ENCODE data around the gene CENPP.
A peak's percentile ranks its signal among the peaks of the same experiment; 100 is the strongest.

CENPP gene

DNA sequence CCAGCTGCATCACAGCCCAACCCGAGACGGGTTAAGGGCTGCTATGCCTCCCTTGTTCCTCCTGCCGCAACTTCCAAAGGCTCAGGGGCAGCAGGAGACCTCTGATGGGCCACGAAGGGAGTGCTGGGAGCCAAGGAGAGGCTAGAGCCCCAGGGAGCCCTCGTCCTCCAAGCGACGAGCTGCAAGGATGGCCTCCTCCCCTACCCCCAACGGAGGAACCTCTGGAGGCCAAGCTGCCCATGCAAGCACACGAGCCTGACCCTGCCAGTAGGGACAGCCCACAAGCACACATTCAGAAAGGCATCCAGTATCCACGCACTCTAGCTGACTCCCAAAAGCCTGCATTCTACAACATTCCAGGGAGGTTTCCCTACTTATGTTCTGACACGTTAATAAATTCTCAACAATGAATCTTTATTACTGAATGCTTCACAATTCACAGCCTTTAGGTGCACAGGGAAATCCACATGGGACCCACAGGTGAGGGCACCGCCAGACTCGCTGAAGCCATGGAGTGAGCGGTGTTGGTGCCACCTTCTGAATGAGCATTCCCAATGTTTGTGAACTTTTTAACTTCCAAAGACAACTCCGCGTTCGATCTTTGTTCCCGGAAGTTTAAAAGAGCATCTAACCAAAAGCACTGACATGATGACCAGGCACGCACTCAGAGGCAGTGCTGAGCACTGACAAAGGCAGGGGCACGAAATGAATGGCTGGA, 315.5 kb downstream of the CENPP start:
- Mint-ChIP-seq H3K36me3 (peaks cover 62 to 75% of the 10 kb centered on the region in 2 donors), H3K4me3 (no peak overlapping the region), H3K27me3 (no peaks in the 10 kb centered on the region), H3K9me3 (peaks cover 5 to 10% of the 10 kb centered on the region in 2 donors), H3K27ac (no peak overlapping the region), H3K4me1 (no peaks in the 10 kb centered on the region)
- DNase-seq: no peak
- no peak for ATAC-seq (replicated peaks)

DNA sequence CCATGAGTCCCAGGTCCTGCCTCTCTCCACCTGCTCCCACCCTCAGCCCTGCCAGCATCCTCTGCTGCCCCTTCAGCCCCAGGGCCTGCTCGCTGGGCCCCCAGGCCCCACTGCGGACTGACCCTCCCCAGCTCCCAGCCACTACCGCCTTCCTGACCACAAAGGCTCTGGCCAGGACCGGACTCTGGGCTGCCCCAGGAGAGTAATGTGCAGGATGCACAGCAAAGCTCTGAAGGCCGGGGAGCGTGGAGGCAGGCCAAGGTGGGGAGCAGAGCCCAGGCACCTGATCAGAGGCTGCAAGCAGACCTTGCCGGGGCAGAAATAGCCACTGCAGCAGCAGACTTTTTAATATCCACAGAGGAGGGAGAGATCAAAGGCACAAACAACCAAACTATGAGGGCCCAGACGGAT, 316.3 kb downstream of the CENPP start:
- DNase-seq: no peak
- H3K27ac Mint-ChIP-seq: no peak overlapping the region
- no peak overlapping the region for H3K4me3 Mint-ChIP-seq
- H3K27me3 Mint-ChIP-seq: no peaks in the 10 kb centered on the region
- peaks cover 9 to 16% of the 10 kb centered on the region in 2 donors for H3K9me3 Mint-ChIP-seq
- H3K36me3 Mint-ChIP-seq: peaks cover 62 to 78% of the 10 kb centered on the region in 2 donors
- no peaks in the 10 kb centered on the region for H3K4me1 Mint-ChIP-seq
- ATAC-seq (replicated peaks): no peak

DNA sequence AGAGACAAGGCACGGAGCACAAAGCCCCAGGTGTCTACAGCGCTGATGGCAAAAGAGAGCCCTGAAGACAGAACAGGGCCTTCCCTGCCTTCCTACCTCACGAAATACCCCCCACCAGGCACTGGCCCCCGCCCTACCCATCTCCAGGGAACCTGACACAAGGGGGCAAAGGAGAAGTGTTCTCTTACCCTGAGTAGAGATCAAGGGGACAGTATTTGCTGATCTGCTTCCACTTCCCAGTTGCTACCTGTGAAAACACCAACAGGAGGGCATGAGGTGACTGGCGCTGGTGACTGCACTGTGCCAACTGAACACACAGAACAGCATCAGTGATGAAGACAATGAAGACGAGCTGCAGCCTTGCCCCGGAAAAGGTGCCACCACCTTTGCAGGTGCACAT, 316.8 kb downstream of the CENPP start:
- ATAC-seq (replicated peaks) (no peak), DNase-seq (no peak)
- no peaks in the 10 kb centered on the region for H3K27me3 Mint-ChIP-seq
- peaks cover 9 to 16% of the 10 kb centered on the region in 2 donors for H3K9me3 Mint-ChIP-seq
- H3K4me3 Mint-ChIP-seq: no peak overlapping the region
- H3K36me3 Mint-ChIP-seq: peaks cover 63 to 80% of the 10 kb centered on the region in 2 donors
- no peak overlapping the region for H3K27ac Mint-ChIP-seq
- H3K4me1 Mint-ChIP-seq: no peaks in the 10 kb centered on the region

DNA sequence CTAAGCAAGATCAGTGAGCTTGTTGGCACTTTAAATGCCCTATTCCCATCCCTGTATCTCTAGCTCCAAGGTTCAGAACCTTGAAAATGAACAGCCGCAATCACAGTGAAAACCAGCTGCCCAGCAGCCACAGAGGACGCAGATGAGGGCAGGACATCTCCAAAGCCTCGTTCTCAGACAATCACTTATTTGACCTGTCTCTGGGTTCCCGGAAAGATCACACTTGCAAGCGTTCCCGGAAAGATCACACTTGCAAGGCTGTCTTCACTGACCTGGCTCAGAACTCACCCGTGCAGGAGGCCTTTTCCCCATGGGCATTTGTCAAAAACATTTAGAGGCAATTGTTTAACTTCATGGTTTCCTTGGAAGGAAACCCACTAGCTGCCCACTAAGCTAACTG, 318.5 kb downstream of the CENPP start:
- Mint-ChIP-seq H3K27ac (no peak overlapping the region), H3K9me3 (peaks cover 9 to 16% of the 10 kb centered on the region in 2 donors), H3K4me3 (no peak overlapping the region), H3K36me3 (peaks cover 67 to 83% of the 10 kb centered on the region in 2 donors), H3K27me3 (no peaks in the 10 kb centered on the region), H3K4me1 (no peaks in the 10 kb centered on the region)
- ATAC-seq (replicated peaks) (no peak), DNase-seq (no peak)

DNA sequence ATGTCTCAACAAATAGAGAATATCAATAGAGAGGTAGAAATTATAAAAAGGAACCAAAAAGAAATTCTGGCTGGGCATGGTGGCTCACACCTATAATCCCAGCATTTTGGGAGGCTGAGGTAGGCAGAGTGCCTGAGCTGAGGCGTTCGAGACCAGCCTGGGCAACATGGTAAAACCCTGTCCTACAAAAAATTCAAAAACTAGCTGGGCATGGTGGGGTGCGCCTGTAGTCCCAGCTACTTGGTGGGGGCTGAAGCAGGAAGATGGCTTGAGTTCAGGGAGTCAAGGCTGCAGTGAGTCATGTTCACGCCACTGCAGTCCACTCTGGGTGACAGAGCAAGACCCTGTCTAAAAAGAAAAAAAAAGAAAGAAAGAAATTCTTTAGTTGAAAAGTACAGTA, 319.3 kb downstream of the CENPP start:
- ATAC-seq (replicated peaks) (no peak), DNase-seq (no peak)
- no peak overlapping the region for H3K4me3 Mint-ChIP-seq
- H3K36me3 Mint-ChIP-seq: peaks cover 73 to 91% of the 10 kb centered on the region in 2 donors
- peaks cover 9 to 16% of the 10 kb centered on the region in 2 donors for H3K9me3 Mint-ChIP-seq
- H3K27ac Mint-ChIP-seq: peak overlapping the region; percentile 26
- H3K27me3 Mint-ChIP-seq: no peaks in the 10 kb centered on the region
- H3K4me1 Mint-ChIP-seq: no peaks in the 10 kb centered on the region

DNA sequence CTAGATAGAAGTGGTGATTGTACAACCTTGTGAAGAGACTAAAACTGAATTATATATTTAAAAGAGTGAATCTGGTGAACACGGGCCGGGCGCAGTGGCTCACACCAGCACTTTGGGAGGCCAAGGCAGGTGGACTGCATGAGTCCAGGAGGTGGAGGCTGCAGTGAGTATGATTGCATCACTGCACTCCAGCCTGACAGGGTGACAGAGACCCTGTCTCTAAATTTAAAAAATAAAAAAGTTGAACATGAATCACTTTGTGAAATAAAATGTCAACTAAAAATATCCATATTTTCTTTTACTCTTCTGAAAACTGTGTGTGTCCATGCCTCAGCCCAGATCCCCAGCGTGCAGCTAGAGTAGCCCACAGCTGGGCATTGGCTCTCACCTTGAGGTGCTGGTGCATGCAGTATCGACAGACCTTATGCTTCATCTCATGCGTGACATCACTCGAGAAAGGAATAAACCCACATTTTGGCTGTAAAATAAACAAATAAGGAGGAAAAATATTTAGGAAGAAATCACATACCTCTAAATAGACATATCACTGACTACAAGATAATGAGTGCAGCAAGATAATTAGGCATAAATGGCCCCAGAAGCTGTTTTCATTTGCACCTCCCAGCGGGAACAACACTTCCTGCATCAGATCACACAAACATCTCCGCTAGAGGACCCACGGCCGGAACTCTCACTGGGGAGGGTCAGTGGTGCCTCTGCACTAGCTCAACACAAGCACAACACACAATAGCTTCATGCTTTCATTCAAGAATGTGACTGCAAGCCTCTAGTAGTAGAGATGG, 322.1 kb downstream of the CENPP start:
- Mint-ChIP-seq H3K27ac (no peak overlapping the region), H3K4me1 (peaks cover 0 to 1% of the 10 kb centered on the region in 2 donors), H3K4me3 (no peak overlapping the region), H3K36me3 (peaks cover 64 to 86% of the 10 kb centered on the region in 2 donors), H3K9me3 (peaks cover 9 to 16% of the 10 kb centered on the region in 2 donors), H3K27me3 (no peaks in the 10 kb centered on the region)
- DNase-seq: no peak
- ATAC-seq (replicated peaks): no peak

DNA sequence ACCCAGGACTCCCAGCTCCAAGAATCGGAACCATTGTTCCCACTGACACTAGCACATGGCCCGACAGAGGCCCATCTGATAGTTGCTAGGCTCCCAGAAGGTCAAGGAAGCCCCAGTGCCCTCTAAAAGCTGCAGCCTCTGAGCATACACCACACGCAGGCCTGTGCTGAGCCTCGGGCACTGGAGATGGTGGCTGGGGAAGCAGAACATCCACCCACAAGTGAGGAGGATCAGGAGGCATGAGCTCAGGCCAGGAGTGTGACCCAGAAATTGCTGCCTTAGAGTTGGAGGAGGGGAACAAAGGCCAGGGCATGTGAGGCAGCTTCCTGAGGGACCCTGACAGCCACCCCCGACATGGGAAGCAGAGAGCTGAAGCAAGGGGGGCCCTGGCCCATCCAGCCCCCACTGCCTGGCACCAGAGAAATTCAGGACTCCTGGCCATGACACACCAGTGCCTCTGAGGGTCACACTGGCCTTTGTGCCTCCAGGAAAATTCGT, 322.8 kb downstream of the CENPP start:
- Mint-ChIP-seq H3K27me3 (no peaks in the 10 kb centered on the region), H3K9me3 (peaks cover 9 to 16% of the 10 kb centered on the region in 2 donors), H3K36me3 (peaks cover 66 to 89% of the 10 kb centered on the region in 2 donors), H3K4me1 (peaks cover 0 to 1% of the 10 kb centered on the region in 2 donors), H3K4me3 (no peak overlapping the region), H3K27ac (no peak overlapping the region)
- no peak for DNase-seq
- ATAC-seq (replicated peaks): no peak

DNA sequence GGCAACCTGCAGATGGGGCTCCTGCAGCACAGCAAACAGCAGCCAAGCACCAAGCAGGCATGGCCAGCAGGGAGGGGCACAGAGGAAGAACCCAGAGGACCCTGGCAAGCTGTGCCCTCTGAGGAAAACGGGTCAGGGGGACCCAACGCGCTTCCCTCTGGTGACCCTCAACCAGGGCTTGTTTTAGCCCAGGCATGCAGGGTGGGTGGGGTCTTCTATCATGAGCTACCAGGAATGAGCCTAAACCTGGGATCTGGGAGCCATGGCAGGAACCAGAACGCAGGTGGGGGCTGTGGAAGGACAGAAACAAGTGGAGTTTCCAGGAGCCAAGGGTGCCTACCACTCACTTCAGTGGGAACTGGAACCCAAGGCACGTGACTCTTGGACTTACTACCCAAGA, 323.3 kb downstream of the CENPP start:
- DNase-seq (no peak), ATAC-seq (replicated peaks) (no peak)
- Mint-ChIP-seq H3K4me3 (no peak overlapping the region), H3K27me3 (no peaks in the 10 kb centered on the region), H3K36me3 (peaks cover 66 to 91% of the 10 kb centered on the region in 2 donors), H3K4me1 (peaks cover 0 to 1% of the 10 kb centered on the region in 2 donors), H3K27ac (no peak overlapping the region), H3K9me3 (peaks cover 9 to 16% of the 10 kb centered on the region in 2 donors)

DNA sequence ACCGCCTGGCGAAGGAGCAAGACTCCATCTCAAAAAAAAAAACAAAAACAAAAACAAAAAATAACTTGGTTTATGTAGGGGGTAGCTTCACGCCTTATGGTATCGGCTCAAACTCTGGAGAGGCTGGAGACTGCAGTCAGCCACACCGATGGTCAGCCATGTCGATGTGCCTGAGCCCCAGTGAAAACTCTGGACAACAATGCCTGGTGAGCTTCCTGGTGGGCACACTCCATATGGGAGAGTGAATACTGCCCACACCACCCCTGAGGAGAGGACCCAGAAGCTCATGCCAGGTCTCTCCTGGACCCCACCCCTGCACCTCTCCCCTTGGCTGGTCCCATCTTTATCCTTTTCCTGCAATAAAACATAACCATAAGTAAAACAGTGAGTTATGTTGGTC, 324.5 kb downstream of the CENPP start:
- Mint-ChIP-seq H3K9me3 (peaks cover 9 to 15% of the 10 kb centered on the region in 2 donors), H3K27me3 (no peaks in the 10 kb centered on the region), H3K4me1 (peaks cover 8 to 10% of the 10 kb centered on the region in 2 donors), H3K36me3 (peaks cover 62 to 91% of the 10 kb centered on the region in 2 donors), H3K27ac (peak overlapping the region; percentile 20), H3K4me3 (no peak overlapping the region)
- DNase-seq (no peak), ATAC-seq (replicated peaks) (no peak)

DNA sequence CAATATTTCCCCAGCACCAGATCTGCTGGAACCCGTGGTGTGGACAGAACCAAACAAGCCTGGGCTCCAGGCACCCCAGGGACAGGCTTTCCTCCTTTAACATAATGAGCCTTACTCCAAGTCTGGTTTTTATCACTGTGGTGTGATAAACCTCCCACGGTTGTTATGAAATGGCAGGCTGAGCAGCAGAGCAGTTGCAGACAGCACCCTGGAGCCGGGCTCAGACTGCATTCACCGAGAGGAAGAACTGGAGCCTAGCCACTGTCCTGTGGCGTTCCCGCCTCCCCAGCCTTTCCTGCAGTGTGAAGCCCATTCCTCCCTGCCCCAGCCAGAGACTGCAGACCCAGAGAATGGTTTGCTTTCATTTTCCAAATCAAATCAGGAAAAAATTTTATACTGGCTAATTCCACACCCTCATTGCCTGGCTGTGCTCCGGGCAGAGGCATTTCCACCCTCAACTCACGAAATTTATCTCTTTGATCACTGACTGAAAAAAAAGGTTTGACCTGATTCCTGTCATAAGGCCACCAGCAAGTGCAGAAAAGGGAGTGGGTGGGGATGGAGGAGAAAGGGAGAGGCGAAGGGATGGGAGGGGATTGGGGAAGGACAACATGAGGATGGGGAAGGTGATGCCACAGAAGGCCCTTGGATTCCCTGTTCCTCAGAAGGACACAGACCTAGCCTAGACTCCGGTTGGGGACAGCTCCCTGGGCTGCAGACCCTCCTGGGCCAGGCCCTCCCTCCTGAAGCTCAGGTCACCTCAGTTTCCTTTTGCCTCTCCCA, 325.3 kb downstream of the CENPP start:
- ATAC-seq (replicated peaks): no peak
- no peak for DNase-seq
- no peak overlapping the region for H3K27ac Mint-ChIP-seq
- H3K4me1 Mint-ChIP-seq: peaks cover 13 to 15% of the 10 kb centered on the region in 2 donors
- no peak overlapping the region for H3K4me3 Mint-ChIP-seq
- peaks cover 6 to 7% of the 10 kb centered on the region in 2 donors for H3K9me3 Mint-ChIP-seq
- no peaks in the 10 kb centered on the region for H3K27me3 Mint-ChIP-seq
- peaks cover 62 to 89% of the 10 kb centered on the region in 2 donors for H3K36me3 Mint-ChIP-seq

DNA sequence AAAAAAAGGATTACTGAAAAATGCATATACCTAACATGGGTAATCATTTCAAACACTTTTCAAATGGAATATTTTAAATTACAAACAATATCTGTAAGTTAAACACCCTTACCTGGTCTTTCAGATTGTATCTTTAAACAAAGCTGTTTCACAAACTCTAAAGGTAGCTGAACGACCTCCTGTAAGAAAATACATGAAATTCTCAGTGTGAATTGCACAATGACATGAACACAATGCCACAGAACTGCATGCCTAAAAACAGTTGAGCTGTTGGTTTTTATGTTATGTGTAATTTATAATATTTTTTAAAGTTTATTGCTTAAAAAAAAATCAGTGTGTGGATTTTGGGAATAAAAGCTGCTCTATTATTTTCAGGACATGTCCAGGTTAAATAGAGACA, 326.7 kb downstream of the CENPP start:
- H3K4me1 Mint-ChIP-seq: peaks cover 13 to 15% of the 10 kb centered on the region in 2 donors
- H3K9me3 Mint-ChIP-seq: no peaks in the 10 kb centered on the region
- H3K27me3 Mint-ChIP-seq: no peaks in the 10 kb centered on the region
- no peak for ATAC-seq (replicated peaks)
- no peak overlapping the region for H3K4me3 Mint-ChIP-seq
- DNase-seq: no peak
- no peak overlapping the region for H3K27ac Mint-ChIP-seq
- peaks cover 59 to 86% of the 10 kb centered on the region in 2 donors for H3K36me3 Mint-ChIP-seq

DNA sequence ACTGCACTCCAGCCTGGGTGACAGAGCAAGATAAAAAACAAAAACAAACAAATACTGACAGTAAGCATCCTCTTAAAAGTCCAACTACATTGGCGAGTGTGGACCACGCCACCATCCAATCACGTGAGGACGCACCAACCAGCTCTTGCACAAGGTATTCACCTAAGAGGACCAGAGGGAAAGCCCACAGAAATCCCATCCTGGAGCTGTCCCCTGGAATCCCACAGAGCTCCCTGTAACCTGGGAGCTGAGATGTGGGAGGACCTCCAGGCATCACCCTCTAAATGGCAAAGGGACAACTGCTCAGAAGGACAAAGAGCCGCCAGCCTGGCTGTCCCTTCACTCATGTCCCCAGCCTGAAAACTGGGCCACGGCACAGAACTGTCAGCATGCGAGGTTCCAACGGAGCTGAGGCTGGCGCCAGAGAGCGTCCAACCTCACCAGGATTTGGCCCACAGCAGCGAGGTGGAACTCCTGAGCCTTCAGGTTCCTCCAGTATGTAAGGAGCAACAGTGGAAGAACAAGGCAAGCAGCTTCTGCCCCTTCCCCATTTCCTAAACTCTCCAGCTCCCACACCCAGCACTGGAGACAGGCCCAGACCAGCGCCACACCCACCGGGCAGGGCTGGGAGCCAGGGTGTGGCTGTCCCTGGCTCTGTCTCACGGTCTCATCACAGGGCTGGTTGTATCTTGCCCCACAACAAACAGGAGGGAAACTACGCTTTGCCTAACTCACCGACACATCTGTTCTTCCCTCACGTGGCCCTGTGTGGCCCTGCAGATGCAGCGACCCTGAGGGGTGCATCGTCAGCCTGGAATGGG, 328.9 kb downstream of the CENPP start:
- H3K27me3 Mint-ChIP-seq: no peaks in the 10 kb centered on the region
- ATAC-seq (replicated peaks) (no peak), DNase-seq (no peak)
- H3K4me3 Mint-ChIP-seq: no peak overlapping the region
- H3K4me1 Mint-ChIP-seq: peaks cover 15 to 16% of the 10 kb centered on the region in 2 donors
- H3K9me3 Mint-ChIP-seq: no peaks in the 10 kb centered on the region
- H3K36me3 Mint-ChIP-seq: peaks cover 53 to 74% of the 10 kb centered on the region in 2 donors
- no peak overlapping the region for H3K27ac Mint-ChIP-seq

DNA sequence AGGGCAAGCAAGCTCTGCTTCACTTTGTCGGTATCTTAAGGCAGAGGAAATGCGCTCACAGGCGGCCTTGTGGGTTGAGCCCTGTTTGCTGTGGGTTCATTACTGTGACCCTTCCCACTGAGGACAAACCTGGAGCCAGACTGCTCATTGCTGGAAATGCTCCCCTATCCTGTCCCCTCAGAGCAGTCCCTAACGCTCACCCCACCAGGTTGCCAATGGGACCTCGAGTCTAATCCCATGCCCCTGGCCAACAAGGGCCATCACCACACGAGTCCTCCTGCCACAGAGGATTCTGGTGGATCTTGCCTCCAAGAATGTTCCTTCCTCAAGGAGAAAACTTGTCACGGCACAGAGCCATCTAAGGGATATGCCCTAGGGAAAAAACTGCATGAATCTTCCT, 329.6 kb downstream of the CENPP start:
- Mint-ChIP-seq H3K9me3 (no peaks in the 10 kb centered on the region), H3K4me3 (no peak overlapping the region), H3K27me3 (no peaks in the 10 kb centered on the region), H3K27ac (no peak overlapping the region), H3K36me3 (peaks cover 48 to 70% of the 10 kb centered on the region in 2 donors), H3K4me1 (peaks cover 15 to 18% of the 10 kb centered on the region in 2 donors)
- no peak for ATAC-seq (replicated peaks)
- no peak for DNase-seq
